Medulla oblongata (tissue), 1 donor: ENCODE data around the gene LDLRAP1.
"Not testable (repeated sequence)": the region's sequence is repeated elsewhere in the genome, so short reads cannot be mapped to it uniquely, and the experiment has no call there.

Source experiments
- DNase-seq: peaks from one replicate; pipeline ENCODE4 v3.0.0-alpha.2; 2015; ENCODE audit errors: extremely low spot score

Gene LDLRAP1

GRCh38 chr1:25543425-25544242, at the start of gene LDLRAP1:
Gene LDLRAP1 (plus strand): TSS chr1:25543606. CDS start chr1:25543699, 93 bp downstream.
- peak; percentile 87 for DNase-seq

GRCh38 chr1:25494952-25495351, 48.5 kb upstream of the LDLRAP1 start:
- DNase-seq, result no peak

- DNase-seq, result no peak
These were observed 42.7 kb upstream of the LDLRAP1 start for GRCh38 chr1:25500694-25501093.

GRCh38 chr1:25501235-25502058, 42.0 kb upstream of the LDLRAP1 start:
- DNase-seq, result no peak

- DNase-seq, result no peak
These were observed 40.4 kb upstream of the LDLRAP1 start for GRCh38 chr1:25502957-25503356.

- no peak for DNase-seq
These were observed 39.6 kb upstream of the LDLRAP1 start for GRCh38 chr1:25503551-25504426.

- DNase-seq, result no peak
These were observed 38.5 kb upstream of the LDLRAP1 start for GRCh38 chr1:25504706-25505595.

GRCh38 chr1:25505656-25506385, 37.6 kb upstream of the LDLRAP1 start:
- no peak for DNase-seq

GRCh38 chr1:25506566-25507463, 36.6 kb upstream of the LDLRAP1 start:
- DNase-seq, result not testable (repeated sequence)

GRCh38 chr1:25513666-25514065, 29.7 kb upstream of the LDLRAP1 start:
- DNase-seq, result no peak

- no peak for DNase-seq
These were observed 28.4 kb upstream of the LDLRAP1 start for GRCh38 chr1:25515033-25515432.

GRCh38 chr1:25516686-25517085, 26.7 kb upstream of the LDLRAP1 start:
- DNase-seq, result no peak

- no peak for DNase-seq
These were observed 25.7 kb upstream of the LDLRAP1 start for GRCh38 chr1:25517476-25518394.

- no peak for DNase-seq
These were observed 23.8 kb upstream of the LDLRAP1 start for GRCh38 chr1:25519624-25520023.

- DNase-seq, result peak; percentile 80
These were observed 22.9 kb upstream of the LDLRAP1 start for GRCh38 chr1:25520446-25521061.

- no peak for DNase-seq
These were observed 21.3 kb upstream of the LDLRAP1 start for GRCh38 chr1:25522031-25522655.

- DNase-seq, result no peak
These were observed 19.9 kb upstream of the LDLRAP1 start for GRCh38 chr1:25523542-25523941.
